ENCODE data around the gene KCNK15.
A peak's percentile ranks its signal among the peaks of the same experiment; 100 is the strongest.

Gene KCNK15

GRCh38 chr20:44736170-44737021 is 9.3 kb upstream of the KCNK15 start:
- no peak for DNase-seq (ENCODE audit: low read depth)

GRCh38 chr20:44737116-44737515 is 8.5 kb upstream of the KCNK15 start:
- no peak for DNase-seq (ENCODE audit: low read depth)

GRCh38 chr20:44738813-44739477 is 6.7 kb upstream of the KCNK15 start:
- DNase-seq (ENCODE audit: low read depth), result no peak

- DNase-seq (ENCODE audit: low read depth), result no peak
These were observed 5.7 kb upstream of the KCNK15 start for GRCh38 chr20:44739942-44740341.

GRCh38 chr20:44742304-44743079 is 3.2 kb upstream of the KCNK15 start:
- DNase-seq (ENCODE audit: low read depth), result no peak

GRCh38 chr20:44743080-44743701 is 2.5 kb upstream of the KCNK15 start:
- no peak for DNase-seq (ENCODE audit: low read depth)

GRCh38 chr20:44743916-44744655 is 1.6 kb upstream of the KCNK15 start:
- no peak for DNase-seq (ENCODE audit: low read depth)

- DNase-seq (ENCODE audit: low read depth), result no peak
These were observed 505 bp upstream of the KCNK15 start for GRCh38 chr20:44745122-44745597.

- DNase-seq (ENCODE audit: low read depth), result no peak
These were observed 901 bp downstream of the KCNK15 start for GRCh38 chr20:44746367-44747165.

GRCh38 chr20:44747166-44748004 is 1.7 kb downstream of the KCNK15 start:
- peak; percentile 16 for DNase-seq (ENCODE audit: low read depth)

- DNase-seq (ENCODE audit: low read depth), result no peak
These were observed 2.3 kb downstream of the KCNK15 start for GRCh38 chr20:44748005-44748370.

- no peak for DNase-seq (ENCODE audit: low read depth)
These were observed 4.6 kb downstream of the KCNK15 start for GRCh38 chr20:44750081-44750805.

- no peak for DNase-seq (ENCODE audit: low read depth)
These were observed 6.7 kb downstream of the KCNK15 start for GRCh38 chr20:44752099-44752931.

- DNase-seq (ENCODE audit: low read depth), result no peak
These were observed 8.9 kb downstream of the KCNK15 start for GRCh38 chr20:44754554-44754953.

GRCh38 chr20:44756011-44756688 is 10.5 kb downstream of the KCNK15 start:
- no peak for DNase-seq (ENCODE audit: low read depth)

GRCh38 chr20:44756956-44757355 is 11.3 kb downstream of the KCNK15 start:
- DNase-seq (ENCODE audit: low read depth), result no peak
